Neural progenitor cell (in vitro differentiated cells): Measurements from ENCODE around the gene ARL3.

Experiments used
- CTCF ChIP-seq: fragments of 200-600 bp; sonication (generic); IDR thresholded peaks from 2 replicates; pipeline ENCODE4 v1.5.1; 2017; ENCODE audit warnings: antibody characterized with exemption, mild to moderate bottlenecking
- EZH2 ChIP-seq: fragments of 200-600 bp; sonication (generic); IDR thresholded peaks from 2 replicates; pipeline ENCODE4 v1.6.1; 2017; ENCODE audit warnings: antibody characterized with exemption, mild to moderate bottlenecking, moderate library complexity
- EZH2phosphoT487 ChIP-seq: fragments of 200-600 bp; sonication (generic); IDR thresholded peaks from 2 replicates; pipeline ENCODE4 v1.6.1; 2017; ENCODE audit warnings: antibody characterized with exemption

- no peak for TF ChIP-seq EZH2phosphoT487
- TF ChIP-seq CTCF = no peak
- no peak for TF ChIP-seq EZH2
These were observed 26.0 kb upstream of the ARL3 start for GRCh38 chr10:102740229-102740628.
